ENCODE measurements around the gene SPSB1.

- no peak for TF ChIP-seq CTCF (IDR thresholded peaks at IDR 0.05; ENCODE audit: insufficient read depth, low read length)
- TF ChIP-seq POLR2AphosphoS5 (IDR thresholded peaks at IDR 0.05; ENCODE audit: low read depth): no peak
- no peak for TF ChIP-seq GABPA (IDR thresholded peaks at IDR 0.05; ENCODE audit: low read depth)
- no peak for TF ChIP-seq REST (IDR thresholded peaks at IDR 0.05; ENCODE audit: insufficient replicate concordance, low read depth)
These were observed 44.1 kb upstream of the SPSB1 start for GRCh38 chr1:9248341-9249262.

All from HL-60 (cell line).